ENCODE measurements around the gene BMP10. TPM values are rescaled to one million over a fixed set of nuclear protein-coding genes. Genes with fewer than 3 reads are reported as not detected.

The BMP10 gene
- total and polyA plus RNA-seq, 2 donors (not counting 1 experiment from before 2014, with no cell fraction given): not detected

DNA sequence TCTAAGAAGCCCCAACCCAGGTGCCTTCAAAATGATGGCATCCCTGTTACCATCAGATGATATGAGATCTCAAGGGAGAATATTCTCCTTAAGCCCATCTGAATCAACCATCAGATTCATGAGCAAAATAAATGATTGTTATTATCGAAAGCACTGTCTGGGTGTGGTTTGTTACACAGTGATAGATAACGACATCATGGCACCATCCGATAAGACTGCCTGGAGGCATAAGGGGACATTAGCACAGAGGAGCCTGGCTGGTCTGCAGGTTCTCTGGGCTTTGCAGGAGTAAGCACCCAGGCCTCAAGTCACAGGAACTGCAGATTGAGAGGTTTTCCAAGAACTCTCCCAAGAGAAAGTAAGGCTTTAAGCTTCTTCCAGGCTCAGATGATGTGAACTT lies 15.6 kb downstream of the BMP10 start:
- no peaks in the 10 kb centered on the region for H3K79me2 ChIP-seq (ENCODE audit: control insufficient read depth, insufficient read depth, low read length)
- TF ChIP-seq, protein P1, sequence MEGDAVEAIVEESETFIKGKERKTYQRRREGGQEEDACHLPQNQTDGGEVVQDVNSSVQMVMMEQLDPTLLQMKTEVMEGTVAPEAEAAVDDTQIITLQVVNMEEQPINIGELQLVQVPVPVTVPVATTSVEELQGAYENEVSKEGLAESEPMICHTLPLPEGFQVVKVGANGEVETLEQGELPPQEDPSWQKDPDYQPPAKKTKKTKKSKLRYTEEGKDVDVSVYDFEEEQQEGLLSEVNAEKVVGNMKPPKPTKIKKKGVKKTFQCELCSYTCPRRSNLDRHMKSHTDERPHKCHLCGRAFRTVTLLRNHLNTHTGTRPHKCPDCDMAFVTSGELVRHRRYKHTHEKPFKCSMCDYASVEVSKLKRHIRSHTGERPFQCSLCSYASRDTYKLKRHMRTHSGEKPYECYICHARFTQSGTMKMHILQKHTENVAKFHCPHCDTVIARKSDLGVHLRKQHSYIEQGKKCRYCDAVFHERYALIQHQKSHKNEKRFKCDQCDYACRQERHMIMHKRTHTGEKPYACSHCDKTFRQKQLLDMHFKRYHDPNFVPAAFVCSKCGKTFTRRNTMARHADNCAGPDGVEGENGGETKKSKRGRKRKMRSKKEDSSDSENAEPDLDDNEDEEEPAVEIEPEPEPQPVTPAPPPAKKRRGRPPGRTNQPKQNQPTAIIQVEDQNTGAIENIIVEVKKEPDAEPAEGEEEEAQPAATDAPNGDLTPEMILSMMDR (conservative IDR thresholded peaks at IDR 0.05 in 1 of 2, IDR thresholded peaks at IDR 0.05 in 1 of 2; ENCODE audit: low read depth in 1 of 2, low read length in 2 of 2): no peak
- TF ChIP-seq EZH2 (IDR thresholded peaks at IDR 0.05; ENCODE audit: low read length, missing control alignments): no peak
- H3K9ac ChIP-seq (ENCODE audit: insufficient read depth, low read length): no peak overlapping the region
- H2AFZ ChIP-seq (ENCODE audit: low read length): no peak overlapping the region
- DNase-seq (ENCODE audit: low read depth in 2 of 2): no peak
- peaks cover 2% of the 10 kb centered on the region for H3K4me1 ChIP-seq (ENCODE audit: control insufficient read depth, extremely low read depth, insufficient read depth, low read length)
- H3K36me3 ChIP-seq (ENCODE audit: control insufficient read depth, insufficient read depth, low read length): no peaks in the 10 kb centered on the region
- no peaks in the 10 kb centered on the region for H4K20me1 ChIP-seq (ENCODE audit: control insufficient read depth, extremely low read depth, insufficient read depth, low read length)
- no peak overlapping the region for H3K4me2 ChIP-seq (ENCODE audit: extremely low read depth, insufficient read depth, low read length)
- peaks cover 3% of the 10 kb centered on the region for H3K27me3 ChIP-seq (ENCODE audit: control insufficient read depth, insufficient read depth, low read length)
- no peak overlapping the region for H3K4me3 ChIP-seq (replicated peaks in 1 of 4; ENCODE audit: control extremely low read depth in 1 of 4, insufficient read depth in 1 of 4, low read depth in 3 of 4, low read length in 4 of 4)
- H3K9me3 ChIP-seq (ENCODE audit: control insufficient read depth, insufficient read depth, low read depth, low read length): no peaks in the 10 kb centered on the region
- H3K27ac ChIP-seq (ENCODE audit: insufficient read depth, low read length): no peak overlapping the region

DNA sequence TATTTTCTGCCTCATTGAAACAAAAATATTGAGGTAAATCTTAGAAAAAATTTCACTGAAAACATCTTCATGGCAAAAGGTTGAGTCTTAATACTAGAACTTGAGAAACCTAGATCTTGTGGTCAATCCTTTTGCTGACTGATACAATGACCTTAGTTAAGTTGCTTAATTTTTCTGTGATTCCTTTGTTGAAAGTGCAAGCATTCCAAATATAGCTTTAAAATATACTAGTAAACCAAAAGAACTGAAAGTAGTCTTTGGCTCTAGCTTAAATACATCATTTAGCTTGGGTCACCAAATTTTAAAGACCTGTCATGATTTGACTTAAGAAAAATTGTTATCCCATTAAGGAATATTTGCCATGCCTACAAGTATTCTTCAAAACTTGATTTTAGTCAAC lies 16.7 kb downstream of the BMP10 start:
- Histone ChIP-seq H3K27ac (ENCODE audit: insufficient read depth, low read length) (no peak overlapping the region), H2AFZ (ENCODE audit: low read length) (no peak overlapping the region), H3K9me3 (ENCODE audit: control insufficient read depth, insufficient read depth, low read depth, low read length) (no peaks in the 10 kb centered on the region), H3K4me1 (ENCODE audit: control insufficient read depth, extremely low read depth, insufficient read depth, low read length) (peaks cover 2% of the 10 kb centered on the region), H3K36me3 (ENCODE audit: control insufficient read depth, insufficient read depth, low read length) (no peaks in the 10 kb centered on the region), H3K79me2 (ENCODE audit: control insufficient read depth, insufficient read depth, low read length) (no peaks in the 10 kb centered on the region), H3K9ac (ENCODE audit: insufficient read depth, low read length) (no peak overlapping the region), H3K4me3 (replicated peaks in 1 of 4; ENCODE audit: control extremely low read depth in 1 of 4, insufficient read depth in 1 of 4, low read depth in 3 of 4, low read length in 4 of 4) (no peak overlapping the region), H3K4me2 (ENCODE audit: extremely low read depth, insufficient read depth, low read length) (no peak overlapping the region), H4K20me1 (ENCODE audit: control insufficient read depth, extremely low read depth, insufficient read depth, low read length) (no peaks in the 10 kb centered on the region), H3K27me3 (ENCODE audit: control insufficient read depth, insufficient read depth, low read length) (peaks cover 3% of the 10 kb centered on the region)
- TF ChIP-seq, protein P1 (conservative IDR thresholded peaks at IDR 0.05 in 1 of 2, IDR thresholded peaks at IDR 0.05 in 1 of 2; ENCODE audit: low read depth in 1 of 2, low read length in 2 of 2): no peak
- no peak for TF ChIP-seq EZH2 (IDR thresholded peaks at IDR 0.05; ENCODE audit: low read length, missing control alignments)
- no peak for DNase-seq (ENCODE audit: low read depth in 2 of 2)

DNA sequence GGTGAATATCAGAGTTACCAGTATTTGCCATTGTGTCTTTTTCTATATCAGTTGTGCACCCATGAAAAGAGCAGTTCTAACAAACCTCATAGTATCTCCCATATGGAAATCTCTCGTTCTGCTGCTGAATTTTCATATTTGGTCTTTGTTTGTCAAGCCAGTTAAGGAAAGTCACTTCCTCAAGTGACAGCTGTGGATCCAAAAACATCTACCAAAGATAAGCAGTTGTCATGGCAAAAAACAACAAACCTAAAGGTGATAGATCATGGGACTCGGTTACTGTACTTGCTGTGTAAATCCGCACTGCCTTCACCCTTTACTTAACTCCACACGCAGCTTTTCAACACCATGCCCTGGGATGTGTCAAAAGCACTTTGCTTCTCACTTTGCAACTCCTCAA lies 17.3 kb downstream of the BMP10 start:
- Histone ChIP-seq H3K4me3 (replicated peaks in 1 of 4; ENCODE audit: control extremely low read depth in 1 of 4, insufficient read depth in 1 of 4, low read depth in 3 of 4, low read length in 4 of 4) (no peak overlapping the region), H3K4me1 (ENCODE audit: control insufficient read depth, extremely low read depth, insufficient read depth, low read length) (peaks cover 1% of the 10 kb centered on the region), H4K20me1 (ENCODE audit: control insufficient read depth, extremely low read depth, insufficient read depth, low read length) (no peaks in the 10 kb centered on the region), H3K9me3 (ENCODE audit: control insufficient read depth, insufficient read depth, low read depth, low read length) (no peaks in the 10 kb centered on the region), H2AFZ (ENCODE audit: low read length) (no peak overlapping the region), H3K4me2 (ENCODE audit: extremely low read depth, insufficient read depth, low read length) (no peak overlapping the region), H3K36me3 (ENCODE audit: control insufficient read depth, insufficient read depth, low read length) (no peaks in the 10 kb centered on the region), H3K27me3 (ENCODE audit: control insufficient read depth, insufficient read depth, low read length) (peaks cover 3% of the 10 kb centered on the region), H3K27ac (ENCODE audit: insufficient read depth, low read length) (no peak overlapping the region), H3K79me2 (ENCODE audit: control insufficient read depth, insufficient read depth, low read length) (no peaks in the 10 kb centered on the region), H3K9ac (ENCODE audit: insufficient read depth, low read length) (no peak overlapping the region)
- no peak for TF ChIP-seq EZH2 (IDR thresholded peaks at IDR 0.05; ENCODE audit: low read length, missing control alignments)
- TF ChIP-seq, protein P1 (conservative IDR thresholded peaks at IDR 0.05 in 1 of 2, IDR thresholded peaks at IDR 0.05 in 1 of 2; ENCODE audit: low read depth in 1 of 2, low read length in 2 of 2): no peak
- no peak for DNase-seq (ENCODE audit: low read depth in 2 of 2)
